Activated gamma-delta T cell treated with anti-CD3 and anti-CD28 coated beads, Interleukin-2, amount 50 U/mL, for 16 hours (primary cell): Measurements from ENCODE around the gene MRPS31.
"Not testable (repeated sequence)": the region's sequence is repeated elsewhere in the genome, so short reads cannot be mapped to it uniquely, and the experiment has no call there.

ENCODE experiments used
- DNase-seq: peaks from one replicate; pipeline ENCODE4 v3.0.0-alpha.2; 2020; ENCODE audit warnings: low read depth

The MRPS31 gene

GRCh38 chr13:40758811-40759210 is 12.2 kb downstream of the MRPS31 start:
- no peak for DNase-seq

GRCh38 chr13:40756042-40756441 is 14.9 kb downstream of the MRPS31 start:
- no peak for DNase-seq

GRCh38 chr13:40755082-40755700 is 15.8 kb downstream of the MRPS31 start:
- DNase-seq = no peak

GRCh38 chr13:40749327-40749726 is 21.7 kb downstream of the MRPS31 start:
- no peak for DNase-seq

- not testable (repeated sequence) for DNase-seq
Observed at GRCh38 chr13:40735232-40735548, 35.8 kb downstream of the MRPS31 start.

- DNase-seq = not testable (repeated sequence)
Observed at GRCh38 chr13:40734536-40735231, 36.3 kb downstream of the MRPS31 start.

GRCh38 chr13:40732658-40733057 is 38.3 kb downstream of the MRPS31 start:
- DNase-seq = no peak

GRCh38 chr13:40728595-40728994 is 42.4 kb downstream of the MRPS31 start:
- no peak for DNase-seq

- DNase-seq = not testable (repeated sequence)
Observed at GRCh38 chr13:40714433-40714832, 56.6 kb downstream of the MRPS31 start.

GRCh38 chr13:40706439-40706838 is 64.6 kb downstream of the MRPS31 start:
- DNase-seq = no peak

GRCh38 chr13:40697711-40698110 is 73.3 kb downstream of the MRPS31 start:
- DNase-seq = no peak

GRCh38 chr13:40694426-40694825 is 76.6 kb downstream of the MRPS31 start:
- no peak for DNase-seq

GRCh38 chr13:40692946-40693345 is 78.0 kb downstream of the MRPS31 start:
- DNase-seq = no peak

- DNase-seq = no peak
Observed at GRCh38 chr13:40688781-40689180, 82.2 kb downstream of the MRPS31 start.

- DNase-seq = no peak
Observed at GRCh38 chr13:40682449-40683240, 88.3 kb downstream of the MRPS31 start.

- no peak for DNase-seq
Observed at GRCh38 chr13:40681341-40682146, 89.4 kb downstream of the MRPS31 start.

- DNase-seq = no peak
Observed at GRCh38 chr13:40680659-40681323, 90.2 kb downstream of the MRPS31 start.

- no peak for DNase-seq
Observed at GRCh38 chr13:40679480-40679985, 91.5 kb downstream of the MRPS31 start.
